HG03108 (cell line): ENCODE data around the gene AKR7A3.
"Not testable (repeated sequence)": the region's sequence is repeated elsewhere in the genome, so short reads cannot be mapped to it uniquely, and the experiment has no call there.

ENCODE experiments used
- ATAC-seq: cut with Tn5 transposase; IDR thresholded peaks from one replicate; pipeline ENCODE4 v1.9.1; 2021; ENCODE audit warnings: moderate library complexity; ENCODE audit not compliant: unreplicated experiment

The AKR7A3 gene

DNA sequence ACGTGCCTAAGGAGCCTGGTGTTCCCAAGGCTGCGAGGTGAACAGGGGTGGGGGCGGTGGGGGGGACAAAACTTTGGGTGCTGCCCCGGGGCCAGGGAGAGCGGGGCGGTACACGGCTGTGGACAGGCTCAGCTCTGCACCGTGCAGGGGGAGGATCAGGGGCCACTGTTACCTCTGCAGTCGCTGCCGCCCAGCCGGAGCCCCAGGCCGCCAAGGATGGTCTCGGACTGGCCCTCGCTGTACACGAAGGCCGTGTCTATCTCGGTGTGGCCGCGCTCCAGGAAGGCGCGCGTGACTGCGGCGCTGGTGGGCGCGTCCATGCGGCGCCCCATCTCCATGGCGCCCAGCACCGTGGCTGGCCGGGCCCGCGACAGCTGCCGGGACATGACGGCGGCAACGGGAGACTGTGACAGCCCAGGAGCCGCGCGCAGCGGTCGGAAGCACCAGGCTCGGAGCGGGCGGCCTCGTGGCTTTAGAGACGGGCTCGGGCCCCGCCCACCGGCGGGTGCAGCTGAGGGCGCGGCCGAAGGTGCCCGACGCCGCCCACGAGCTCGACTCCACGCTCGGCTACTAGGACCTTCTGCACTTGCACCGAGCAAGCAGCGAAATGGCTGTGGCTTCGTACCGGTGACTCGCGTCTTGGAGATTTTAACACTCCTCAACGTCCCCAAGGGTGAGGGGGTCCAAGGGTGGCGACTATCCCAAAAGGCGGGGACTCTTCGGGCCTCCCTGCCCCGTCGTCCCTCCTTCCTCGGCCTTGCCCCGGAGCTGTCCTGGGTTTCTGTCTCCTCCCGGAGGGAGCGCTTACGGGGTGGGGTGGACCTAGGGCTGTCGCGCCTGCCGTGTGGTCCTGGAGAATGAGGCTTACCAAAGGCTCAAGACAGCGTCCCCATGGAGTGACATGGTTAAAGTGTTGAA, at the start of gene AKR7A3:
Gene AKR7A3, minus strand, starts transcription at position 447 of the 918 bp plus-strand sequence. Its CDS starts 61 bp downstream, at position 386.
- not testable (repeated sequence) for ATAC-seq

DNA sequence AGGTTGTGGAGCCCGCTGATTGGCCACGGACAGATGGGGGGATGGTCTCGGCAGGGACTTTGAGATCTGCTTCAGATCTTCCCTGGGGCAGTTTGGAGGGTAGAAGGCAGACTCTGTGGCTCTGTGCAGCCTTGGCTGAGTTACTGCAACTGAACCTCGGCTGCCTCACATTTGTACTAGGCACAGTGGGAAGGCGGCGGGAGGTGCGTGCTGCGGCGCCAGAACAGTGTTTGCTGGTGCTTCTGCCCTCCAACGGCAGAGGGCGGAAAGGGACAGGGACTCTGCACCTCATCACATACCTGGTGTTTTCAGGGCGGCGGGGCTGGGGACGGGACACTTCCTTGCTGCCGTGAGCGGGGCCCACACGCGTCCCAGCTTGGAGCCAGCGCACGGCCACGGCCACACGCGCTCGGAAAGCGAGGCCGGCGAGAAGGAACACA, 49.8 kb upstream of the AKR7A3 start:
- no peak for ATAC-seq

DNA sequence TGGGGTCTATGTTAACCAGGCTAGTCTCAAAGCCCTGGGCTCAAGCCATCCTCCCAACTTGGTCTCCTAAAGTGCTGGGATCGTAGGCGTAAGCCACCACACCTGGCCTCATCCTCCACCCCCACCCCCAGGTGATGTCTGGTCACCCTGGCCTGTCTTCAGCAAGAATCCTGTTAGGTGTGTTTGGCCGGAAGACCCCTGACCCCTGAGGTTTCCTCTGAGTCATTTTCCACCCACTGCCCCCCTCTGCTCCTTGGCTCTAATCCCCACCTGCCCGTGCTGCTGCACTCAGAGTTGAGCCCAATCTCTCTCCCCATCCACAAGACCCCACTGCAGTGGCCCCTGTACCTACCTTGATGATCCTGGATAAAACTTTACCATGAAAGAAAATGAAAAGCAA, 48.7 kb upstream of the AKR7A3 start:
- no peak for ATAC-seq

DNA sequence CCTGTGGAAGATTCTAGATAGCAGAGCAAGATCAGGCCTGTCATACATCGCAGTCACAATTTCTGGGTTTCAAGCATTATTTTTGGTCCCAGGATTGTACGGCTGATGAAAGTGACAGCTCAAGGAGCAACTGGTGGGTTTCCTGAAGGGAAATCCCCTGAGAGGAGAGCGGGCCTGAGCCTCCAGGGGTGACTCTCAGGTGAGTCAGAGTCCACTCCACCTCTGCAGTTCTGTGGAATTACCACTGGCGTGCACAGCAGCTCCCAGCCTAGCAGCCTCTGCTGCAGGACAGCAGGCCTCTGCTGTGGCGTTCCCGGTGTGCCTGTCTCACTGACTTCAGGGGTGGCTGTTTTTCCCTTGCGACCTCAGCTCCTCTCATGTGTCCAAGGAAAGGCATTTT, 48.0 kb upstream of the AKR7A3 start:
- ATAC-seq: no peak

DNA sequence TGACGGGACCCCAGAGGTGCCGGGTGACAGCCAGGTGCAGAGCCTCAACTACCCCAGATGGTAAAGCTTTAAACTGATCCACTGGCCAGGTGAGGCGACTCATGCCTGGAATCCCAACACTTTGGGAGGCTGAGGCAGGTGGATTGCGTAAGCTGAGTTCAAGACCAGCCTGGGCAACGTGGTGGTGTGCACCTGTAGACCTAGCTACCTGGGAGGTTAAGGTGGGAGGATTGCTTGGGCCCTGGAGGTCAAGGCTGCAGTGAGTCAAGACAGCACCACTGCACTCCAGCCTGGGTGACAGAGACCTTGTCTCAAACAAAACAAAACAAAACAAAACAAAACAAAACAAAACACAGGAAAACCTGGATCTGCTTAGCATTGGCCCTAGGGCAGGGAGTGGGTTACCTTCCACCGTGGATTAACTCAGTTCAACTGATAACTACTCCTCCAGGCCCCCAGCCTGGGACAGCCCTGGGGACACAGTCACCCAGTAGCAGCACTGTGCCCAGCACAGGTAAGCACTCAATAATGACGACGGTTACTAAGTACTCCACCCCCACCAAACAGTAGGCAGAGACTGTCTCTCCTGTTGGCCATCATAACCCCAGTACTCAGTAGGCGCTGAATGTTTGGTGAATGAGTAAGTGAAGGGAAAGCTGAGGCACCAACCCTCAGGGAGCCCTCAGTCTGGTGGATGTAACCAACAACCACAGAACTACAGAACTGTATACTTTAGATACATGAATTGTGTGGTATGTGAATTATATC, 45.2 kb upstream of the AKR7A3 start:
- no peak for ATAC-seq

DNA sequence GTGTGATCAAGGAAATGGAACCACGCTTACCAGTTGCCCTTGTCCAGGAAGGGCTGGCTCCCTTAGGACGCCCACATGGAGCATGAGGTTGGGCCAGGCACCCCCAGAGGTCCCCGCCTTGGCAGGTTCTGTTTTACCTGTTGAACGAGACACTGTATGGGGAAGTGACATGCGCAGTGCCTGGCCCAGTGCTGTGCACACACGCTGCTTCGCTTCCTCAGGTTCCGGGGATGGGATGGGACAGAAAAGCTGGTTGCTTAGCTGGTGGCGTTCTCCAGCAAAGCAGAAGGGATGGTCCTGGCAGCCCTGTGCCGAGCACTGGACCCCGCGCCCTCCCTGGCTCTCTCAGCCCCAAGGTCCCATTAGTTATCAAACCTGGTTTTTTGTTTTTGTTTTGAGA, 44.3 kb upstream of the AKR7A3 start:
- no peak for ATAC-seq

DNA sequence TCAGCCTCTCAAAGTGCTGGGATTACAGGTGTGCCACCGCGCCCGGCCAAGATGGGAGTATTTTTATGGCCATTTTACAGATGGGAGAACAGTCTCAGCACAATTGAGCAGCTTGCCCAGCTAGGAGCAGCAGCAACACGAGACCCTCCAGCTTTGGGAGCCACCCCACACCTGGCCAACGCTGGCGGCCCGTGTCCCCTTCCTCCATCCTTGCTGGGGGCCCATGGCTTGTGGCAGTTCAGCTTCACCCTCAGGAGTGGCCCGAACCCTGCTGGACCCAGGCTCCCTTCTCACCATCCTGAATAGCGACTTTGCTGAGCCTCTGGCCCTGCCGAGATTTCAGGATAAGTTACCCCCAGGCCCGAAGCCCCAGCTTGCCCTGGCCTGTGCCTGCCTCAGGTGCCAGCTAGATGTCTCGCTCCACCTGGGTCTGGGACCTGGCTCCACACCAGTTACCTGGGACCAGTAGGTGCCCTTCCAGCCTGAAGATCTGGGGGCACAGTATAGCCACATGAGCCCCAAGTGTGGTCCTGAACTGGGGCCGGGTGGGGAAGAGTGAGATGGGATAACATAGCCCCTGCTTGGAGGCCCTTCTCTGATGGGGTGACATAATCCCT, 42.8 kb upstream of the AKR7A3 start:
- ATAC-seq: no peak

DNA sequence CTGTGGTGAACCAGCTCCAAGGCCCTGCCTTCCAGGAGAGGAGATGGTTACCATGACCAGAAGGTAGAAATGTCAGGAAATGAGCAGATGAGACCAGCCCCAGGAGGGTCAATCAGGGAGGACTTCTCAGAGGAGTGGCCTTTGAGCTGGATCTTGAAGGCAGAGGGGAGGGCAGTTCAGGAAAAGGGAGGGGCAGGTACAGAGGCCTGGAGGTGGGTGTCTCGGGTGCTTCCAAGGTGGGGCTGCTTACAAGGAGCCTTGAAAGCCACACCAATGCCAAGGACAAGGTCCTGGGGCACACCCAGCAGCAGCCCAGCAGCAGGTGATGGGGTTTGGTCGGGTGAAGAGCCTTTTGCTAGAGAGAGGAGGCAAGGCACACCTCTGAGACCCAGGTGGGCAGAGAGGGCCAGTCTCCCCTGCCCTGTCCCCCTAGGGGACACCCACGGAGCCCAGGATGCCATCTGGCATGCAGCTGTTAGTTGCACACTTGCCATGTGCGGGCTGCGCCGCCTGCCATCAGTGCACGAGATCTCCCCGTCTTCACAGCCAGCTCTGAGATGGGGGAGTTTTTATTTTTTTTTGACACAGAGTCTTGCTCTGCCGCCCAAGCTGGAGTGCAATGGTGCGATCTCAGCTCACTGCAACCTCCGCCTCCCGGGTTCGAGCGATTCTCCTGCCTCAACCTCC, 42.0 kb upstream of the AKR7A3 start:
- no peak for ATAC-seq

DNA sequence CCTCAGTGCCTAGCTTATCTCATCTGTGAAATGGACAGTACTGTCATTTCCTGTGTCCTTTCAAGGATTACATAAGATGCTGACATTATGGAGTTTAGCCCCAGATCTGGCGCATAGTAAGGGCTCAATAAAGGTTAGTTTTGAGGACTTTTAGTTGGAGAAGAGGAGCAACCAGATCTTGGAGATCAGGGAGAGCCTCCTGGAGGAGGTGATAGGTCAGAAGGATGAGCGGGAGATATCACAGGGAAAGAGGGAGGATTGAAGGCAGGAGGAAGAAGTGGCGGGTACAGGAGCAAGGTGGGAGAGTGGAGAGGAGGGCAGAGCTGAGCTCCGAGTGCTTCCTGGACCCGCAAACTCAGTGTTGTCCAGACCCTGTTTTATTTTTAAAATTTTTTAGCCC, 41.0 kb upstream of the AKR7A3 start:
- no peak for ATAC-seq

DNA sequence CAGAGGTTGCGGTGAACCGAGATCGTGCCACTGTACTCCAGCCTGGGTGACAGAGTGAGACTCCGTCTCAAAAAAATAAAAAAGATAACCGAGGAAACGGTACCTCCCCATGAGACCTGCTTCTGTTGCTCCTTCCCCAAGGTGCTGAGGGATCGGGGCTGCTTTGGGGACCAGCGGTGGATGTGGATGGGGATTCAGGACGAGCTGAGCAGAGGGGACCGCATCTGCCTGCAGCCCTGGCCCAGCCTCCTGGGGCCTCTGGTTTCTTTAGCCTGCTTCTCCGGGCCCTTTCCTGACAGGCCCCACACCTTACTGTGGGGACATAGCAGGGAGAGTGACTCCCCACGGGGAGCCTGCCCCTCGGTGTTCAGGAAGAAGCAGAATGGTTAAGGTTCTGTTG, 40.6 kb upstream of the AKR7A3 start:
- no peak for ATAC-seq

DNA sequence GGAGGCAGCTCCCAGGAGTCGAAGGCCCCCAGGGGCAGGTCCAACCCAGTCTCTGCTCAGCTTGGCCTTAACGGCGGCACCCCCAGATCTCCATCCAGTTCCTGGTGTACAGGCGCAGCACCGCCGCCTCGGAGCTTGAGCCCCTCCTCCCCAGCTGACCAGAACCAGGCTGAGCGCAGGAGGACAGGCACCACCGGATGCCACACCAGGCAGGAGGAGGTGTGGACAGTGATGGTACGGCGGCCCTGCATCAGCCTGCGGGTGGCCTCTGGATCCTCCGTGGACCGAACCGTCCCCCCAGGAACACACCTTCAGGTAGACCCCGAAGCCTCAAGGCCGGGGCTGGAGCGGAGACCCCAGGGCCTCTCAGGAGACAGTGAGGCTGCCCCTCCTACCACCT, 39.9 kb upstream of the AKR7A3 start:
- no peak for ATAC-seq

DNA sequence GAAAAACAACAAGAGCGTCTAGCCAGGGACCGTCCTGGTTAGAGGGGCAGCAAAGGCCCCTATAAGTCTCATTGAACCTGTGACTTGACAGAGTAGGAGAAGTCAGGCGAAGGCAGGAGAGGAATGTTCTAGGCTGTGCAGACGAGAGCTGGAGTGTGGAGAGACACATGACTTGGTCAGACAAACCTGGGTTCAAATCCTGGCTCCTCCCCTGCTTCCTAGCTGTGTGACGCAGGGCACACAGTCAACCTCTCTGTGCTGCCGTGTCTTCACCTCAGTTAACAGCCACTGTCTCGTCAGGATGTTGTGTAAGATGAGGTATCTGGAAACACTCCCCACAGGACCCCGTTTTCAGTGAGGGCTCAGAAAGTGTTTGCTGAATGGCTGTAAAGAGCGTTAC, 39.2 kb upstream of the AKR7A3 start:
- no peak for ATAC-seq

DNA sequence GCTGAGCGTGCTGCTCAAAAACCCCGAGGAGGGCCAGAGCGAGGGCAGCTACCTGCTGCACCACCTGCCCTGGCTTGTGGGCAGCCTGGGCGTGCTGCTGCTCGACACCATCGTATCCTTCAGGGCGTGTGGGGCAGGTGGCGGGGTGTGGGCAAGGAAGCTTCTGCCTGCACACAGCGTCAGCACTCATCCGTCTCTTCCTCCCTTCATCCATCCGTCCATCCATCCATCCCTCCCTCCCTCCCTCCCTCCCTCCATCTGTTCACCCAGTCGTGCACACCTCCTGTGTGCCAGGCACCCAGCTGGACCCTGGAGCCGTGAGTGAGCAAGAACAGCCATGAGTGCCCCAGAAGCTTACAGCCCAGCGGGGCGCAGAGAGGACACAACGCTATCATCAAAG, 38.7 kb upstream of the AKR7A3 start:
- ATAC-seq: no peak

DNA sequence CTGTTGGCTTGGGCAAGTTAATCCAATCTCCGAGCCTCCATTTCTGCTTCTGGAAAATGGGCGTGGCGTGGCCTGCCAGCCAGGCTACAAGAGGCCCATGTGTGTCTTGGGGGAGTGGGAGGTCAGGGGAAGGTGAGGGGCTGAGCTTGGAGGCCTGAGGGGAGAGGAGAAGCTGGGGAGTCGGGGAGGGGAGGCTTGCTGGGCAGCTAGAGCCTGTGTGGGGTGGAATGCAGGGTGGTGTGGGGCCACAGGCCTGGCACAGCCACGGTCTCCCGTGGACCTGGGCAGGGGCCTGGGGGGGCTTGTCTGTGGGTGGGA, 38.1 kb upstream of the AKR7A3 start:
- no peak for ATAC-seq

DNA sequence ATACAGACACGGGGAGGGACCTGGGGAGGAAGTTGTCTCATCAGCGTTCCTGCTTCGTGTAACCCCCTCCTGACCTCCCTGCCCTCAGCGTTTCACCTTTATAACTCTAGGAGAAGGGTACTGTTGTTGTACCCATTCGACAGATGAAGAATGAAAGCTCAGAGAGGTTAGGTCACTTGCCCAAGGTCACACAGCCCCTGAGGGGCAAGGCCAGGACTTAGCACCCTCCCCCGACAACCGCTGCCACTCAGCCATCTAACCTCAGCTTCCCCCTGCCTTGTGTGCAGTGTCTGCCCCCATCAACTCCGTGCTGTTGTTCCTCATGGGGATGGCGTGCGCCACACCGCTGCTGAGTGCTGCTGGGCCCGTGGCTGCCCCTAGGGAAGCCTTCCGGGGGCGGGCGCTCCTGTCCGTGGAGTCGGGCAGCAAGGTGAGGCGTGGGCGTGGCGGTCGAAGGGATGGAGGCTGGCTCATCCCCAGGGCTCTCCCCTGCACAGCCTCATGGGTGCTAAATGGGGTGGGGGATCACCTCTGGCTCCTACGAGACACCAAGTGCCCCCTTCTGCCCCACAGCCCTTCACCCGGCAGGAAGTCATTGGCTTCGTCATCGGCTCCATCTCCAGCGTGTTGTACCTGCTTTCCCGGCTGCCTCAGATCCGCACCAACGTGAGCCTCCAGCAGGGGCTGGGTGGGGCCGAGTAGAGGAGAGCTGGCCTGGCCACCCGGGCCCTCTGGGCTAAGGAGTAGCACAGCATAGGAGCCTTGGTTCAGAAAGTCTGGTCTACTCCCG, 37.6 kb upstream of the AKR7A3 start:
- no peak for ATAC-seq

DNA sequence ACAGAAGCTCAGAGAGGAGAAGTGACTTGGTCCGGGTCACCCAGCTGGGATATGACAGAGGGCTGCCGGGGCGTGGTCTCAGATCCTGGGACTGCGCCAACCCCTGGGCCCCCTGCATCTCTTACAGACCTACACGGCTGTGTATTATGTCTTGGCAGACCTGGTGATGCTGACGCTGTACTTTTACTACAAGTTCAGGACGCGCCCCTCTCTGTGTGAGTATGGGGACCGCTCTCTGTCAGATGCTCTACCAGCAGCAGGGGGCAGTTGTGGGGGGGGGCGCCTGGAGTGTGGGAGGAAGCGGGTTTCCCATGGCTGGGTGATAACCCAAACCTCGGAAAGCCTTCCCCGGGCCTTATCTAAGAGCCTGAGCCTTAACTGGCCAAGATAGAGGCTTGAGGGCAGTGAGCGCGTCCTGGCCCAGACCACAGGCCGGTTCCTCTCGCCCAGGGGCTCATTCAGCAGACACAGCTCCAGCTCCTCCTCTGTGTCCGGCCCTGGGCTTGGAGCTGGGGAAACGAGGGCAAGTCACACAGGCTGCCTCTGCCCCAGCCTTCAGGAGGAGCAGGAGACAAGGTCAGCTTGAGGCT, 36.9 kb upstream of the AKR7A3 start:
- ATAC-seq: no peak

DNA sequence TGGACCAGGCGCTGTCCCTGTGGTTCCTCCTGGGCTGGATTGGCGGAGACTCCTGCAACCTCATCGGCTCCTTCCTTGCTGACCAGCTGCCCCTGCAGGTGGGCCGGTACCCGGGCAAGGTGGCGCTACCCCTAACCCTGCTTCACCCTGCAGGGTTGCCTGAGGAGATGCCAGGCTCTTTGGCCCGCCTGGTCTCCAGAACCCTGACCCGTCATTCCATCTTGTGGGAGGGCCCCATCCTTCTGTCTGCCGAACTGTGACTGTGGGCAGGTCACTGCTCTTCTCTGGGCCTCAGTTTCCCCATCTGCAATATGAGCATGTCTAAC, 36.1 kb upstream of the AKR7A3 start:
- ATAC-seq: no peak

DNA sequence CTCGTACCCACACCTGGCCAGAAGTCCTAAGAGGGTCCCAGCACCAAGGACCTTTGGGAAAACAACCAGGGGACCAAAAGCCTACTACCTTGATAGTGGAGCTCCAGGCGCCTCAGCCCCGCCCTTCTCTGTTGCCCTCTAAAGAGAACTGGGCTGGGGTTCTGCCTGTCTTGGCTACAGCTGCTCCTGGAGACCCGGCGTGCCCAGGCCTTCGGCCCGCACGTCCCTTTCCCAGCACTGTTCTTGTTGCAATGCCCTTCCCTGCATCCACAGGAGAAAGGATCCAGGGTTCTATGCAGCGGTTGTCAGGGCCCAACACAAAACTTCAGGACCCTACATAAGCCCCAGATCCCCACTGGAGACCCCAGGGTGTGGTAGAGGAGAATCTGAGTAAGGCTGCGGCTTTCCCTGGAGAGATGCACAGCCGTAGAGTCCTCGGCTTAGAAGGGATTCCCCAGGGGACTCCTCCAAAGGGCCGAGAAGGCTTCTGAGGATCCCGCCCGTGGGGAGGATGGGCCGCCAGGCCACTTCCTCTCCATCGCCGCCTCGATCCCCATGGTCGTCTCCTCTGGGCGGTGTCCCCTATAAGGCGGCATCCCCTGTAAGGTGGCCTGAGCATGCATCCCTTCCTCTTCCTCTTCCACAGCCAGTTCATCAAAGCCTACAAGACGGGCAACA, 35.6 kb upstream of the AKR7A3 start:
- ATAC-seq: no peak

DNA sequence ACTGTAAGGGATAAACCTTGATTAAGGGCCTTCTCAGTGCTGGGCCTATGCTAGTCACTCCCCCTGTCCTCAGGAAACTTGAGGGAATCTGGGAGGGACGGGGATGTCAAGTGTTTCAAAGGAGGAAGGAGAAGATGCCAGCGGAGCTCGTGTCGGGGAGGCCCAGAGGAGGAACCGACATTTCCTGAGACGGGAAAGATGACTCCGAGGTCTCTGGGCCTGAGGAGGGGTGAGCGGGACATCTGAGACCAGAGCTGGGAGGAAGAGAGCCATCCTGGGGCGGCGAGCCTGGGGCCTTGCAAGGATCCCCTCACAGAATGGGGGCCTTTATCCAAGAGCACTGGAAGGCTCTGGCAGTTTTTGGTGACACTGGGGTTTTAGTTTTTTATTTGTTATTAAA, 33.9 kb upstream of the AKR7A3 start:
- no peak for ATAC-seq

DNA sequence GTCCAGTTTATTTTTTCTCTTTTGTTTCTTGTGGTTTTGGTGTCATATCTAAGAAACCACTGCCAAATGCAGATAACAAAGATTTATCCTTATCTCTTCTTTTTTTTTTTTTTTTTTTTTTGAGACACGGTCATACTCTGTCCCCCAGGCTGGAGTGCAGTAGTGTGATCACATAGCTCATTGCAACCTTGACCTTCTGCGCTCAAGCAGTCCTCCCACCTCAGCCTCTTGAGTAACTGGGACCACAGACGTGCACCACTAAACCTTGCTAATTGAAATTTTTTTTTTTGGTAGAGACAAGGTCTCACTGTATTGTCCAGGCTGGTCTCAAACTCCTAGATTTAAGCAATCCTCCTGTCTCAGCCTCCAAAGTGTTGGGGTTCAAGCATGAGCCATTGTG, 32.5 kb upstream of the AKR7A3 start:
- no peak for ATAC-seq
